ENCODE results near the gene IFNB1. TPM values are rescaled to one million over a fixed set of nuclear protein-coding genes. Genes with fewer than 3 reads are reported as not detected.

The IFNB1 gene
- polyA plus RNA-seq, 1 of the 3 experiments (the other 2 are of a cell fraction): not detected

GRCh38 chr9:21070171-21070571 lies 7.6 kb downstream of the IFNB1 start:
- WGBS (ENCODE audit: low lambda C conversion rate): 33% methylated on average over 4 of the region's 4 CpGs
- Histone ChIP-seq H3K9me2 (no peaks in the 10 kb centered on the region), H2AFZ (ENCODE audit: low read depth) (peak overlapping the region; percentile 72), H3K79me2 (ENCODE audit: insufficient read depth) (no peaks in the 10 kb centered on the region), H3F3A (replicated peaks; ENCODE audit: insufficient read depth) (peaks cover 14% of the 10 kb centered on the region), H3K9me3 (no peaks in the 10 kb centered on the region), H3K27ac (ENCODE audit: low read depth in 2 of 2, low read length in 1 of 2) (peak overlapping the region; percentile 71 to 75; a peak in 3 of 4 replicates), H3K36me3 (replicated peaks in 1 of 2; ENCODE audit: control insufficient read depth in 1 of 2, insufficient read depth in 2 of 2, low read length in 1 of 2) (no peaks in the 10 kb centered on the region), H3K27me3 (ENCODE audit: insufficient read depth) (no peaks in the 10 kb centered on the region), H3K4me2 (peak overlapping the region; percentile 44; the same call in 1 of the 2 replicates), H3K4me3 (ENCODE audit: low read depth in 2 of 2, low read length in 1 of 2) (peak overlapping the region in 1 of 2 experiments; percentile 23; a peak in 2 of 4 replicates), H4K20me1 (ENCODE audit: insufficient read depth) (no peaks in the 10 kb centered on the region), H3K4me1 (ENCODE audit: control insufficient read depth in 1 of 2, insufficient read depth in 2 of 2, low read depth in 1 of 2, low read length in 1 of 2) (no peaks in the 10 kb centered on the region; a peak in 1 of 4 replicates), H3K9ac (no peak overlapping the region)
- ChIA-PET POLR2A (no interaction called here), CTCF (interaction anchor here (0.6 kb wide), 1 partner anchor 9 kb away, joined by 3 read pairs; no protein-coding TSS in a partner anchor)
- DNase-seq: no peak
- TF ChIP-seq NRF1 (IDR thresholded peaks at IDR 0.05; ENCODE audit: low read depth, low read length) (no peak), CTCF (IDR thresholded peaks at IDR 0.05) (peak; percentile 45), NFIC (IDR thresholded peaks at IDR 0.05; ENCODE audit: borderline replicate concordance) (peak; percentile 80), SIN3A (IDR thresholded peaks at IDR 0.05; ENCODE audit: borderline replicate concordance, low read depth, low read length) (0 out of 2 replicates have a peak, but pooled peaks have one; percentile 15), MAX (IDR thresholded peaks at IDR 0.05; ENCODE audit: low read depth) (peak; percentile 42; the same call in 1 of the 2 replicates), GATA2 (CRISPR knock-in tag; IDR thresholded peaks at IDR 0.05) (no peak), TCF12 (IDR thresholded peaks at IDR 0.05) (peak; percentile 52; the same call in 1 of the 2 replicates), JUND (IDR thresholded peaks at IDR 0.05) (peak; percentile 85), FOXJ3 (CRISPR knock-in tag; IDR thresholded peaks at IDR 0.05) (no peak), YY1 (IDR thresholded peaks at IDR 0.05; ENCODE audit: low read depth) (no peak), SMC3 (IDR thresholded peaks at IDR 0.05; ENCODE audit: low read depth, low read length) (no peak), RCOR1 (IDR thresholded peaks at IDR 0.05; ENCODE audit: low read length) (no peak), ELF1 (IDR thresholded peaks at IDR 0.05) (no peak), POLR2AphosphoS5 (IDR thresholded peaks at IDR 0.05; ENCODE audit: low read depth, low read length) (no peak), FOSL2 (IDR thresholded peaks at IDR 0.05; ENCODE audit: borderline replicate concordance, low read depth) (peak; percentile 82), MXI1 (IDR thresholded peaks at IDR 0.05; ENCODE audit: low read depth, low read length) (no peak), RFX5 (IDR thresholded peaks at IDR 0.05; ENCODE audit: low read length) (no peak), TEAD4 (IDR thresholded peaks at IDR 0.05; ENCODE audit: borderline replicate concordance, insufficient read depth) (0 out of 2 replicates have a peak, but pooled peaks have one; percentile 44), TAF1 (IDR thresholded peaks at IDR 0.05; ENCODE audit: borderline replicate concordance, low read depth, low read length) (no peak), GABPA (IDR thresholded peaks at IDR 0.05; ENCODE audit: low read depth) (no peak), USF1 (IDR thresholded peaks at IDR 0.05; ENCODE audit: borderline replicate concordance, low read depth) (no peak), RAD21 (IDR thresholded peaks at IDR 0.05; ENCODE audit: low read length) (no peak), RXRA (IDR thresholded peaks at IDR 0.05; ENCODE audit: borderline replicate concordance, low read depth) (no peak), REST (IDR thresholded peaks at IDR 0.05; ENCODE audit: low read depth, low read length) (no peak), CHD2 (IDR thresholded peaks at IDR 0.05; ENCODE audit: low read length, partially characterized antibody) (no peak), EP300 (IDR thresholded peaks at IDR 0.05; ENCODE audit: borderline replicate concordance in 1 of 2, low read depth in 1 of 2, low read length in 1 of 2) (no peak), PBX3 (IDR thresholded peaks at IDR 0.05) (no peak; the same call in 1 of the 2 replicates), IRF3 (IDR thresholded peaks at IDR 0.05; ENCODE audit: low read depth, low read length) (no peak)
